ENCODE results near the gene BHLHE23.

DNA sequence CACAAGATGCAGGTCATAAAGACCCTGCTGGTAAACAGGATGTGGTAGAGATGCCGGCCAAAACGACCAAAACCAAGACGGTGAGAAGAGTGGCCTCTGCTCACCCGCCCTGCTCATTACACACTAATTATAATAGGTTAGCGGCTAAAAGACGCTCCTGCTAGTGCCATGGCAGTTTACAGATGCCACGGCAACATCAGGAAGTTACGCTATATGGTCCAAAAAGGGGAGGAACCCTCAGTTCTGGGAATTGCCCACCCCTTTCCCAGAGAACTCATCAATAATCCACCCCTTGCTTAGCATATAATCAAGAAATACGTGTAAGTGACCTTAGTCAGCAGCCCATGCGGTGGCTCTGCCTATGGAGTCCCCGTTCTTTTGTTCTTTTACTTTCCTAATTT lies 17.6 kb downstream of the BHLHE23 start:
- TF ChIP-seq POLR2A (IDR thresholded peaks at IDR 0.05; ENCODE audit: low read depth, low read length) (no peak), POLR2AphosphoS5 (IDR thresholded peaks at IDR 0.05; ENCODE audit: low read depth, low read length) (no peak), TAF1 (IDR thresholded peaks at IDR 0.05; ENCODE audit: low read depth, low read length) (no peak), POU2F2 (IDR thresholded peaks at IDR 0.05; ENCODE audit: low read depth, low read length) (no peak)
